B cell (primary cell): Measurements from ENCODE around the gene MICU2. TPM values are rescaled to one million over a fixed set of nuclear protein-coding genes. Genes with fewer than 3 reads are reported as not detected.

Source experiments
- ATAC-seq: fragments of 200-7000 bp; cut with Tn5 transposase; one replicate; pipeline ENCODE4 v1.10.0; 2021; ENCODE audit warnings: low read depth, mild to moderate bottlenecking, moderate number of reproducible peaks, moderate library complexity
- CTCF ChIA-PET: fragments of 350-600 bp; sonication (Branson Sonifier 250); formaldehyde crosslinking; loops from one replicate; lab custom pipeline; 2021; ENCODE audit warnings: antibody characterized with exemption, inconsistent platforms; lab: Charles Lee
- POLR2A ChIA-PET: fragments of 350-600 bp; sonication (Branson Sonifier 250); formaldehyde crosslinking; loops from one replicate; lab custom pipeline; 2021; ENCODE audit warnings: antibody characterized with exemption; lab: Charles Lee
- DNase-seq: peaks from one replicate; pipeline ENCODE4 v3.0.0; 2013
- H2AFZ ChIP-seq: 2 replicates; pipeline ENCODE4 v1.6.1; 2012; ENCODE audit warnings: mild to moderate bottlenecking, low read depth, low read length; ENCODE audit not compliant: insufficient read depth, poor library complexity, severe bottlenecking
- H3K27ac ChIP-seq, 2 donors: 1 replicate in 1 of 2; 2 replicates in 1 of 2; pipeline ENCODE4 v1.5.1; 2012 to 2013; ENCODE audit warnings: low read length in 2 of 2, mild to moderate bottlenecking in 2 of 2, moderate library complexity in 1 of 2
- H3K27me3 ChIP-seq, 4 experiments: fragments of 200-600 bp in 1 of 4; sonication (generic) in 1 of 4; replicated peaks in 1 of 4; 1 replicate in 2 of 4; 2 replicates in 2 of 4; pipeline versions ENCODE4 v1.6.1 to v1.7.0; 2013 to 2016; ENCODE audit warnings: low read length in 3 of 4, mild to moderate bottlenecking in 2 of 4, mixed read lengths in 1 of 4, moderate library complexity in 1 of 4; ENCODE audit not compliant: insufficient read depth in 4 of 4, control insufficient read depth in 3 of 4; ENCODE audit errors: control extremely low read depth in 1 of 4
- H3K36me3 ChIP-seq, 2 experiments: replicated peaks in 1 of 2; 1 replicate in 1 of 2; 2 replicates in 1 of 2; pipeline versions ENCODE4 v1.6.1 to v1.7.1; 2013; ENCODE audit warnings: low read length in 1 of 2; ENCODE audit not compliant: insufficient read depth in 2 of 2, control insufficient read depth in 1 of 2; ENCODE audit errors: control extremely low read depth in 1 of 2, extremely low read depth in 1 of 2
- H3K4me1 ChIP-seq, 2 donors: fragments of 200-600 bp in 1 of 2; sonication (generic) in 1 of 2; 1 replicate in 1 of 2; 2 replicates in 1 of 2; pipeline versions ENCODE4 v1.5.1 to v1.6.1; 2013 to 2017; ENCODE audit warnings: low read length in 2 of 2; ENCODE audit not compliant: control insufficient read depth in 2 of 2, insufficient read depth in 2 of 2
- H3K4me2 ChIP-seq: replicated peaks from 2 replicates; pipeline ENCODE3; 2012; ENCODE audit warnings: mild to moderate bottlenecking, low read depth, low read length; ENCODE audit not compliant: poor library complexity, severe bottlenecking
- H3K4me3 ChIP-seq, 5 experiments: fragments of 200-600 bp in 1 of 5; sonication (generic) in 1 of 5; 1 replicate in 3 of 5; 2 replicates in 2 of 5; pipeline versions ENCODE4 v1.5.1 to v1.7.0; 2011 to 2016; ENCODE audit warnings: low read length in 4 of 5, mild to moderate bottlenecking in 4 of 5, low read depth in 2 of 5, control low read depth in 1 of 5, moderate library complexity in 1 of 5; ENCODE audit not compliant: insufficient read depth in 1 of 5; ENCODE audit errors: control extremely low read depth in 1 of 5, extremely low read depth in 1 of 5
- H3K79me2 ChIP-seq: fragments of 200-600 bp; sonication (generic); one replicate; pipeline ENCODE4 v1.6.0; 2016; ENCODE audit warnings: low read length; ENCODE audit not compliant: control insufficient read depth, insufficient read depth
- H3K9ac ChIP-seq: fragments of 200-600 bp; sonication (generic); 2 replicates; pipeline ENCODE4 v1.6.1; 2017; ENCODE audit warnings: mild to moderate bottlenecking, low read length, moderate library complexity
- H3K9me3 ChIP-seq, 3 donors: one replicate each; pipeline versions ENCODE4 v1.6.1 to v1.7.1; 2013; ENCODE audit warnings: low read length in 2 of 3; ENCODE audit not compliant: control insufficient read depth in 2 of 3, insufficient read depth in 1 of 3; ENCODE audit errors: control extremely low read depth in 1 of 3
- H4K20me1 ChIP-seq: 2 replicates; pipeline ENCODE4 v1.6.0; 2012; ENCODE audit warnings: mild to moderate bottlenecking, low read length; ENCODE audit not compliant: insufficient read depth, control insufficient read depth, poor library complexity, severe bottlenecking
- H3K27ac Mint-ChIP-seq: one replicate; pipeline ENCODE4 v1.8.0; 2021; ENCODE audit warnings: mixed read lengths
- H3K27me3 Mint-ChIP-seq: one replicate; pipeline ENCODE4 v1.8.0; 2021; ENCODE audit warnings: mixed read lengths
- H3K4me1 Mint-ChIP-seq: one replicate; pipeline ENCODE4 v1.8.0; 2021; ENCODE audit warnings: mixed read lengths
- H3K4me3 Mint-ChIP-seq: one replicate; pipeline ENCODE4 v1.8.0; 2021; ENCODE audit warnings: mixed read lengths
- H3K9me3 Mint-ChIP-seq: one replicate; pipeline ENCODE4 v1.8.0; 2022; ENCODE audit warnings: mixed read lengths; ENCODE audit not compliant: insufficient read depth
- EZH2 ChIP-seq: IDR thresholded peaks from 2 replicates; pipeline ENCODE4 v1.6.1; 2012; ENCODE audit warnings: borderline replicate concordance, low read depth, mild to moderate bottlenecking, moderate library complexity, low read length; ENCODE audit not compliant: insufficient read depth, poor library complexity, severe bottlenecking
- WGBS: methylation state at CpG from one replicate; pipeline ENCODE4 v1.1.5; 2013; ENCODE audit warnings: missing lambda C conversion rate; ENCODE audit not compliant: insufficient coverage; 5-methylcytosine and 5-hydroxymethylcytosine counted together
- intact Hi-C: fragments of 100-400 bp; cut with micrococcal nuclease; formaldehyde crosslinking; loops from one replicate; pipeline ENCODE4 v1.10.0; 2022
- polyA plus RNA-seq: library from polyadenylated mRNA; depleted of rRNA; stranded (reverse); fragments of >200 nt; gene quantifications from 2 replicates; pipeline ENCODE4 v1.2.3, GENCODE V29; 2012
- total RNA-seq, 2 donors: library from RNA; stranded (reverse); fragments of 120-200 nt in 1 of 2; gene quantifications; 1 replicate in 1 of 2; 2 replicates in 1 of 2; pipeline versions ENCODE4 v1.2.3 to v1.2.4, GENCODE V29; 2013 to 2022
- TF ChIP-seq, protein P1 (sequence below): fragments of 200-600 bp; IDR thresholded peaks from one replicate; pipeline ENCODE4 v1.8.0; 2022; ENCODE audit warnings: antibody characterized with exemption, mild to moderate bottlenecking

The MICU2 gene
- total and polyA plus RNA-seq, 2 donors (not counting 1 experiment from before 2014, with no cell fraction given): 52.2 to 56.7 TPM

DNA sequence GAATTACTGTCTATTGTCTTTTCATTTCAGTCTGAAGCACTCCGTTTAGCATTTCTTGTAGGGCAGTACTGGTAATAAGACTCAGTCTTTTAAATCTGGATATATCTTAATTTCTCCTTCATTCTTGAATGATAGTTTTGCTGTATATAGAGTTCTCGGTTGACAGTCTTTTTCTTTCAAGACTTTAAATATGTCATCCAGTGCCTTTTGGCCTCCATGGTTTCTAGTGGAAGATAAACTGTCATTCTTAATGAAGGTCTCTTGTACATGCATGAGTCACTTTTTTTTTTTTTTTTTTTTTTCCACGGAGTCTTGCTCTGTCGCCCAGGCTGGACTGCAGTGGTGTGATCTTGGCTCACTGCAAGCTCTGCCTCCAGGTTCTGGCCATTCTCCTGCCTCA, 117.6 kb downstream of the MICU2 start:
- Histone ChIP-seq H2AFZ (no peak overlapping the region), H3K4me3 (no peak overlapping the region), H3K9me3 (peaks cover 0 to 32% (median 23%) of the 10 kb centered on the region in 3 donors), H3K27ac (no peak overlapping the region), H3K27me3 (no peaks in the 10 kb centered on the region), H4K20me1 (no peaks in the 10 kb centered on the region), H3K36me3 (peaks cover 0 to 9% of the 10 kb centered on the region in 2 experiments), H3K4me1 (no peaks in the 10 kb centered on the region), H3K79me2 (no peaks in the 10 kb centered on the region), H3K4me2 (no peak overlapping the region), H3K9ac (no peak overlapping the region)
- intact Hi-C loops: no loop called here
- WGBS: no CpG with 5 or more reads among the region's 4 CpGs
- CTCF ChIA-PET: interaction anchor here (0.6 kb wide), 1 partner anchor 295 kb away, joined by 4 read pairs; no protein-coding TSS in a partner anchor
- H3K4me3 Mint-ChIP-seq: no peak overlapping the region
- H3K4me1 Mint-ChIP-seq: no peaks in the 10 kb centered on the region
- no peak for ATAC-seq
- H3K27me3 Mint-ChIP-seq: no peaks in the 10 kb centered on the region
- TF ChIP-seq EZH2: no peak
- TF ChIP-seq, protein P1, sequence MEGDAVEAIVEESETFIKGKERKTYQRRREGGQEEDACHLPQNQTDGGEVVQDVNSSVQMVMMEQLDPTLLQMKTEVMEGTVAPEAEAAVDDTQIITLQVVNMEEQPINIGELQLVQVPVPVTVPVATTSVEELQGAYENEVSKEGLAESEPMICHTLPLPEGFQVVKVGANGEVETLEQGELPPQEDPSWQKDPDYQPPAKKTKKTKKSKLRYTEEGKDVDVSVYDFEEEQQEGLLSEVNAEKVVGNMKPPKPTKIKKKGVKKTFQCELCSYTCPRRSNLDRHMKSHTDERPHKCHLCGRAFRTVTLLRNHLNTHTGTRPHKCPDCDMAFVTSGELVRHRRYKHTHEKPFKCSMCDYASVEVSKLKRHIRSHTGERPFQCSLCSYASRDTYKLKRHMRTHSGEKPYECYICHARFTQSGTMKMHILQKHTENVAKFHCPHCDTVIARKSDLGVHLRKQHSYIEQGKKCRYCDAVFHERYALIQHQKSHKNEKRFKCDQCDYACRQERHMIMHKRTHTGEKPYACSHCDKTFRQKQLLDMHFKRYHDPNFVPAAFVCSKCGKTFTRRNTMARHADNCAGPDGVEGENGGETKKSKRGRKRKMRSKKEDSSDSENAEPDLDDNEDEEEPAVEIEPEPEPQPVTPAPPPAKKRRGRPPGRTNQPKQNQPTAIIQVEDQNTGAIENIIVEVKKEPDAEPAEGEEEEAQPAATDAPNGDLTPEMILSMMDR: no peak
- no peak for DNase-seq
- H3K27ac Mint-ChIP-seq: no peak overlapping the region
- POLR2A ChIA-PET: no interaction called here
- peaks cover 14% of the 10 kb centered on the region for H3K9me3 Mint-ChIP-seq

DNA sequence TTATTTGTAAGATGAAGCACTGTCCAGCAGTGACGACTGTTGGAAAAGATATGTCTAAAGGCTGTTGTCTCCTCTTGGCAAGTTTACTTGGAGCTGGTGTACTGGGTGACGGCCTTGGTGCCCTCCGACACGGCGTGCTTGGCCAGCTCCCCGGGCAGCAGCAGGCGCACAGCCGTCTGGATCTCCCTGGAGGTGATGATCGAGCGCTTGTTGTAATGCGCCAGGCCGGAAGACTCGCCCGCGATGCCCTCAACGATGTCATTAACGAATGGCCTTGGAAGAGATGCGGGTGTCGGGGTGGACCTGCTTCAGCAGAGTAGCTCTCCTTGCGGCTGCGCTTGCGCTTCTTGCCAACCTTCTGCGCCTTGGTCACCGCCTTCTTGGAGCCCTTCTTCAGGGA, 120.2 kb downstream of the MICU2 start:
- 94% methylated on average over 23 of the region's 24 CpGs for WGBS
- DNase-seq (no peak), ATAC-seq (no peak)
- Mint-ChIP-seq H3K4me1 (peaks cover 5% of the 10 kb centered on the region), H3K9me3 (peaks cover 8% of the 10 kb centered on the region), H3K4me3 (no peak overlapping the region), H3K27ac (no peak overlapping the region), H3K27me3 (no peaks in the 10 kb centered on the region)
- Histone ChIP-seq H3K4me3 (no peak overlapping the region), H2AFZ (no peak overlapping the region), H3K79me2 (no peaks in the 10 kb centered on the region), H3K9me3 (peaks cover 0 to 28% (median 23%) of the 10 kb centered on the region in 3 donors), H4K20me1 (no peaks in the 10 kb centered on the region), H3K27ac (no peak overlapping the region), H3K9ac (no peak overlapping the region), H3K27me3 (peaks cover 0 to 4% (median 2%) of the 10 kb centered on the region in 4 experiments), H3K4me1 (no peaks in the 10 kb centered on the region), H3K4me2 (no peak overlapping the region), H3K36me3 (no peaks in the 10 kb centered on the region)
- ChIA-PET POLR2A (interaction anchor here (0.6 kb wide), 1 partner anchor 348 kb away, joined by 3 read pairs; no protein-coding TSS in a partner anchor), CTCF (no interaction called here)
- TF ChIP-seq, protein P1: no peak
- no peak for TF ChIP-seq EZH2
- intact Hi-C loops: no loop called here
